ENCODE measurements around the gene ARL14EPL.

The ARL14EPL gene

DNA sequence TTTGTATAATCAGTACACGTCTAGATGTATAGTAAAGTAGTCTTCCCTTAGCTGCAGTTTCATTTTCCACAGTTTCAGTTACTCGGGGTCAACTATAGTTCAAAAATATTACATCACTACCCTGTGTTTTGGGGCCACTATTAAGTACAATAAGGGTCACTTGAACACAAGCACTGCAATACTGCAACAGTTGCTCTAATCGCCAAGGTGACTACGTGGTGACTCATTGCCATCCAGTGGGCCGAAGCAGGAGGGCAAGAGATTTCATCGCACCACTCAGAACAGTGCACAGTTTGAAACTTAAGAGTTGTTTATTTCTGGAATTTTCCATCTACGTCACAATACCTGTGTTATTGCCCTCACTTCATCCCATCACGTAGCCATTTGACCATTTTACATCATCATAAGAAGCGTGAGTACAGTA lies at the start of gene ARL14EPL:
Gene ARL14EPL, plus strand, starts transcription at position 379 of the 424 bp plus-strand sequence. CDS start 18,994 bp downstream, outside the sequence.
- H3K4me3 ChIP-seq (ENCODE audit: low read length) = no peak within 1 kb of the TSS
- peak; percentile 94 for DNase-seq (ENCODE audit: low read depth)
- peak; percentile 55 for TF ChIP-seq CTCF (conservative IDR thresholded peaks at IDR 0.05; ENCODE audit: low read depth, low read length)

GRCh38 chr5:115983519-115983918 lies 48.8 kb upstream of the ARL14EPL start:
- DNase-seq (ENCODE audit: low read depth) = no peak
- no peak for TF ChIP-seq CTCF (conservative IDR thresholded peaks at IDR 0.05; ENCODE audit: low read depth, low read length)
- H3K4me3 ChIP-seq (ENCODE audit: low read length) = no peak overlapping the region

DNA sequence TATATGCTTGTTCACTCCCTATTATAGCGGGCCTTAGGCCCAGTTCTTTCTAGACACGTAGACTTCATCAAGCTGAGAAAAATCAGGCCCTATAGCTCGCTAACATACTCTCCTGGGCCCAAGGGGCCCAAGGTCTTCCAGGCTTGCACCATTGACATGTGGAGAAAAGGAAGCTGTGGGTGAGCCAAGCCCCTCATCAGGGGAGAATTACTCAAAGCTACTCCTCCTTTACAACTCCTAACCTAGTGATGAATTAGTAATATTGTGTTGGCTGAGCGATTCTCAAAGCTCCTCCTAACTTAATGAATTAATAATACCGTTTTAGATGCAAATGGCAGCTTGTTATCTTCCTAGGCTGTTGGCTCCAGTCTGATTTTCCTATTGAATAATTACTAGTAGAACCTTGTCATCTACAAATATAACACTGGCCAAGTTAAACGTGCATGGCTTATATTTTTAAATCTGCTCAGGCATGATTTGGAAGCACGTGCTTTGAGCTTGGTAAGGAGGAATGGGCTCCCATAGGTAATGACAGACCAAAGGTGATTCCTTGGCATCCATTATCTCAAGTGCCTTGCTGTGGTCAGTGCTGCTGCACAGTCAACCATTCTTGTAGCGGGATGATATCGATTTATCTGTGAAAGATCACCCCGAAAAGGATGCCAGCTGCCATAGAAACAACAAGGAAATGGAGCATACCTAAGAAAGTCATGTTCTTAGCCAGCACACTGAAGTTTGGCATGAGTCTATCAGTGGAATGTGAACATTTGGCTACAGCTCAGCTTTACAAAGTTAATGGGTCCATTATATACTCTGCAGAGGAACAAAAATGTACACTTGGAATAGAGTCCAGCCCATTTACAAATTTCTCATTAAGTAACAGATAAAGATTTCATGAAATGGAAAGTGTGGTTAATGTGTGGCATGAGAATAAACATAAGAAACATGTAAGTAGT lies 46.2 kb upstream of the ARL14EPL start:
- TF ChIP-seq CTCF (conservative IDR thresholded peaks at IDR 0.05; ENCODE audit: low read depth, low read length) = no peak
- no peak overlapping the region for H3K4me3 ChIP-seq (ENCODE audit: low read length)
- DNase-seq (ENCODE audit: low read depth) = peak; percentile 38

DNA sequence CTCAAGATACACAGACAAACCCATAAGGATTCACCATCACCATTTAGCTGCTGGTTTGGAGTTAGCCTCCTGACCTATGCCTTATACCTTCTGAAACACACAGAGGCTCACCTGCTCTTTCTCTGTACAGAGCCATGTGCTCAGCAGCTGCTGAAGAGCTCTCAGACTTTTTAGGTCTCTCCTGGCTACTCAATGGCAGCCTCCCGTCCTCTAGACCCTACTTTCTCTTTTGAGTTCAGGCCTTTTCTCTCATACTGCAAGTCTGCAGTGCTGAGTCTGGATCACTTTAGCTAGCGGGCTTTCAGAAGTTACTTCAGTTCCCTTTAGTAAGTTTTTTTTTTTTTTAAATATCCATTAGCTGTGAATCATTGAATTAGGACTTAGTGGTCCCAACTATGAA lies 44.3 kb upstream of the ARL14EPL start:
- H3K4me3 ChIP-seq (ENCODE audit: low read length) = no peak overlapping the region
- no peak for TF ChIP-seq CTCF (conservative IDR thresholded peaks at IDR 0.05; ENCODE audit: low read depth, low read length)

GRCh38 chr5:115992848-115993350 lies 39.4 kb upstream of the ARL14EPL start:
- no peak for TF ChIP-seq CTCF (conservative IDR thresholded peaks at IDR 0.05; ENCODE audit: low read depth, low read length)
- DNase-seq (ENCODE audit: low read depth) = no peak
- no peak overlapping the region for H3K4me3 ChIP-seq (ENCODE audit: low read length)

More for the DNA sequence above, 44.3 kb upstream of the ARL14EPL start:
- DNase-seq (ENCODE audit: low read depth) = no peak

DNA sequence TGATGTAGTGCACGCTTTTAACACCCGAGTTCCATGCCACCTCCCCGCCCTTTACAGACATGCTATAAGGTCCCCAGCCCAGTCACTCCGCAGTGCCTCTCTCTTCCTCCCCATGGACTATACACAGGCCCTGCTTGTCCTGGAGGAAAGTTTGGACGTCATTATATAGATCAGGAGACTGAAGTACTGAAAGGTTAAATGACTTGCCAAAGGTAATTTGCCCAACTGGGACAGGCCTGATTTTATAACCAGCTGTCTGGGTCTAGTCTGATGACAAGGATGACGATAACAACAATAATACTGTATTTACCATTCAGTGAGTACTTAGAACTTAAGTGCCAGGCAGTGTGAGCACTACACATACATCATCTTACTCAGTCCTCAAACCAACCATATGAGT lies 36.9 kb upstream of the ARL14EPL start:
- TF ChIP-seq CTCF (conservative IDR thresholded peaks at IDR 0.05; ENCODE audit: low read depth, low read length) = no peak
- H3K4me3 ChIP-seq (ENCODE audit: low read length) = no peak overlapping the region
- DNase-seq (ENCODE audit: low read depth) = no peak
